H9 (cell line): Measurements from ENCODE around the gene PRTFDC1. TPM values are rescaled to one million over a fixed set of nuclear protein-coding genes. Genes with fewer than 3 reads are reported as not detected.

Source experiments
- DNase-seq: peaks from one replicate; pipeline ENCODE4 v3.0.0-alpha.2; 2017
- H2AFZ ChIP-seq: one replicate; pipeline ENCODE4 v1.6.1; 2013; ENCODE audit warnings: mild to moderate bottlenecking, low read length, control low read depth, moderate library complexity
- H2AK5ac ChIP-seq: 2 replicates; pipeline ENCODE4 v1.6.1; 2013; ENCODE audit warnings: low read length, control low read depth, mixed read lengths; ENCODE audit not compliant: insufficient read length
- H2BK120ac ChIP-seq: one replicate; pipeline ENCODE4 v1.6.1; 2013; ENCODE audit warnings: low read depth, mild to moderate bottlenecking, low read length, control low read depth, inconsistent platforms; ENCODE audit not compliant: poor library complexity, severe bottlenecking
- H2BK12ac ChIP-seq: 2 replicates; pipeline ENCODE4 v1.6.1; 2013; ENCODE audit warnings: low read length, control low read depth, mixed read lengths, low read depth; ENCODE audit not compliant: insufficient read length
- H2BK15ac ChIP-seq: 2 replicates; pipeline ENCODE4 v1.6.1; 2013; ENCODE audit warnings: low read depth, low read length, control low read depth
- H2BK20ac ChIP-seq: one replicate; pipeline ENCODE4 v1.6.1; 2013; ENCODE audit warnings: low read depth, mild to moderate bottlenecking, low read length, control low read depth, inconsistent platforms; ENCODE audit not compliant: poor library complexity, severe bottlenecking
- H2BK5ac ChIP-seq: 2 replicates; pipeline ENCODE4 v1.6.1; 2013; ENCODE audit warnings: low read length, control low read depth, mixed read lengths; ENCODE audit not compliant: insufficient read length
- H3K14ac ChIP-seq: 2 replicates; pipeline ENCODE4 v1.6.1; 2013; ENCODE audit warnings: low read length, control low read depth; ENCODE audit not compliant: insufficient read depth
- H3K18ac ChIP-seq: 2 replicates; pipeline ENCODE4 v1.6.1; 2013; ENCODE audit warnings: low read depth, mild to moderate bottlenecking, mixed read lengths, low read length, control low read depth; ENCODE audit not compliant: insufficient read length
- H3K23ac ChIP-seq: 2 replicates; pipeline ENCODE4 v1.6.1; 2013; ENCODE audit warnings: low read length, control low read depth, mixed read lengths, low read depth; ENCODE audit not compliant: insufficient read length
- H3K23me2 ChIP-seq: 2 replicates; pipeline ENCODE4 v1.6.1; 2013; ENCODE audit warnings: low read depth, mild to moderate bottlenecking, mixed read lengths, low read length, control low read depth; ENCODE audit not compliant: insufficient read length, poor library complexity, severe bottlenecking
- H3K27ac ChIP-seq: 2 replicates; pipeline ENCODE4 v1.5.1; 2013; ENCODE audit warnings: low read length, control low read depth, mixed read lengths, low read depth; ENCODE audit not compliant: insufficient read length
- H3K27me3 ChIP-seq: 2 replicates; pipeline ENCODE4 v1.6.1; 2013; ENCODE audit warnings: low read length, control low read depth, inconsistent platforms; ENCODE audit not compliant: insufficient read depth
- H3K4ac ChIP-seq: 2 replicates; pipeline ENCODE4 v1.6.1; 2013; ENCODE audit warnings: low read depth, mild to moderate bottlenecking, control low read depth, inconsistent platforms, low read length, moderate library complexity
- H3K4me1 ChIP-seq: 2 replicates; pipeline ENCODE4 v1.6.1; 2013; ENCODE audit warnings: low read length, control low read depth, inconsistent platforms; ENCODE audit not compliant: insufficient read depth
- H3K4me2 ChIP-seq: 2 replicates; pipeline ENCODE4 v1.6.1; 2013; ENCODE audit warnings: low read length, control low read depth, mixed read lengths; ENCODE audit not compliant: insufficient read length, insufficient read depth
- H3K56ac ChIP-seq: 2 replicates; pipeline ENCODE4 v1.6.1; 2013; ENCODE audit warnings: low read depth, mild to moderate bottlenecking, mixed read lengths, low read length, control low read depth; ENCODE audit not compliant: insufficient read length
- H3K79me1 ChIP-seq: 2 replicates; pipeline ENCODE4 v1.6.1; 2013; ENCODE audit warnings: low read depth, mild to moderate bottlenecking, moderate library complexity, low read length, control low read depth, inconsistent platforms; ENCODE audit not compliant: insufficient read depth, poor library complexity, severe bottlenecking
- H3K79me2 ChIP-seq: 2 replicates; pipeline ENCODE4 v1.6.1; 2013; ENCODE audit warnings: low read length, control low read depth, inconsistent platforms; ENCODE audit not compliant: insufficient read depth
- H3K9ac ChIP-seq: 2 replicates; pipeline ENCODE4 v1.6.1; 2013; ENCODE audit warnings: low read length, control low read depth, mixed read lengths; ENCODE audit not compliant: insufficient read length; ENCODE audit errors: extremely low read depth
- H3K9me3 ChIP-seq: one replicate; pipeline ENCODE4 v1.6.1; 2013; ENCODE audit warnings: low read depth, low read length, inconsistent platforms; ENCODE audit not compliant: control insufficient read depth
- H3T11ph ChIP-seq: one replicate; pipeline ENCODE4 v1.6.1; 2013; ENCODE audit warnings: mild to moderate bottlenecking, low read length, control low read depth, inconsistent platforms
- H4K20me1 ChIP-seq: one replicate; pipeline ENCODE4 v1.6.1; 2013; ENCODE audit not compliant: control insufficient read depth, insufficient read length, insufficient read depth
- H4K5ac ChIP-seq: 2 replicates; pipeline ENCODE4 v1.6.1; 2013; ENCODE audit warnings: low read depth, mild to moderate bottlenecking, mixed read lengths, low read length, control low read depth; ENCODE audit not compliant: insufficient read length
- H4K8ac ChIP-seq: replicated peaks from 2 replicates; pipeline ENCODE4 v1.6.1; 2013; ENCODE audit warnings: low read length, control low read depth, mixed read lengths, low read depth; ENCODE audit not compliant: insufficient read length
- H4K91ac ChIP-seq: 2 replicates; pipeline ENCODE4 v1.6.1; 2013; ENCODE audit warnings: low read depth, mild to moderate bottlenecking, moderate library complexity, mixed read lengths, low read length, control low read depth; ENCODE audit not compliant: insufficient read length
- H3K27ac Mint-ChIP-seq, 3 experiments: 2 replicates in 2 of 3; 3 replicates in 1 of 3; pipeline ENCODE4 v1.8.0; 2020 to 2021; ENCODE audit warnings: mixed read lengths in 3 of 3, mild to moderate bottlenecking in 1 of 3, moderate library complexity in 1 of 3
- H3K27me3 Mint-ChIP-seq: 2 replicates; pipeline ENCODE4 v1.8.0; 2021; ENCODE audit warnings: low read depth, mild to moderate bottlenecking, moderate library complexity, mixed read lengths
- H3K36me3 Mint-ChIP-seq, 3 experiments: 2 replicates in 2 of 3; 3 replicates in 1 of 3; pipeline ENCODE4 v1.8.0; 2020 to 2021; ENCODE audit warnings: low read depth in 3 of 3, mixed read lengths in 3 of 3; ENCODE audit not compliant: insufficient read depth in 1 of 3
- H3K4me1 Mint-ChIP-seq, 2 experiments: 2 replicates each; pipeline ENCODE4 v1.8.0; 2020; ENCODE audit warnings: mixed read lengths in 2 of 2
- H3K4me3 Mint-ChIP-seq, 2 experiments: 2 replicates in 1 of 2; 3 replicates in 1 of 2; pipeline ENCODE4 v1.8.0; 2020 to 2021; ENCODE audit warnings: mild to moderate bottlenecking in 2 of 2, mixed read lengths in 2 of 2, moderate library complexity in 1 of 2
- H3K9me3 Mint-ChIP-seq, 2 experiments: 2 replicates in 1 of 2; 3 replicates in 1 of 2; pipeline ENCODE4 v1.8.0; 2020; ENCODE audit warnings: mild to moderate bottlenecking in 2 of 2, mixed read lengths in 2 of 2, moderate library complexity in 1 of 2
- WGBS: extraction: QIAGEN DNeasy Blood & Tissue Kit; methylation state at CpG from one replicate; pipeline ENCODE4 v1.1.7; 2013; ENCODE audit warnings: missing lambda C conversion rate, low lambda C conversion rate, mixed read lengths; ENCODE audit not compliant: insufficient read length; ENCODE audit errors: extremely low coverage; 5-methylcytosine and 5-hydroxymethylcytosine counted together
- total RNA-seq: library from RNA; stranded (reverse); gene quantifications from 2 replicates; pipeline ENCODE4 v1.2.1, GENCODE V29; 2021
- TF ChIP-seq, protein P1 (sequence below): fragments of 200-600 bp; sonication (generic); conservative IDR thresholded peaks from 3 replicates; pipeline ENCODE4 v1.8.0; 2021; ENCODE audit warnings: antibody characterized with exemption, mild to moderate bottlenecking

Gene PRTFDC1
- total RNA-seq, 1 experiment from 2014 or later = 7.5 TPM

DNA sequence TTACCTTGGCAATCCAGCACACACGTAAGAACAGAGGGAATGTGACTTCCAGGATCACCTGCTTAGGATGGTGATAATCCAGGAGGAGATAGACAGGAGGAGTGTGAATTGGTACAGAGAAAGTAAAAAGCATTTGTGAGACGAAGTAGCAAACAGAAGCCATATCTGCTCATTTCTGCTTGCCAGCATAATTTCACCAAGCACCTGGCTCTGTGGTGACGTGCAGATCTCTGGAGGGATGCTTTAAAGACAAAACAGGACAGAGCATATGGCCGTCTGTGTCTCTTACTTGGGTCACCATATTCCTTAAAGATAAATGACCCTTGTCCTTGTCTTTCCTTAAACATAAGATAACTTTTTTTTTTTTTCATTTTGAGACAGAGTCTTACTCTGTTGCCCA lies 138.6 kb downstream of the PRTFDC1 start:
- no peaks in the 10 kb centered on the region for H4K20me1 ChIP-seq
- H3K4me1 ChIP-seq = no peaks in the 10 kb centered on the region
- H2BK5ac ChIP-seq = no peak overlapping the region
- no CpG with 5 or more reads among the region's 4 CpGs for WGBS
- Mint-ChIP-seq H3K9me3 (peaks cover 0 to 5% of the 10 kb centered on the region in 2 experiments; a peak in 1 of 5 replicates), H3K27me3 (no peaks in the 10 kb centered on the region), H3K4me3 (no peak overlapping the region), H3K4me1 (peaks cover 6 to 8% of the 10 kb centered on the region in 2 experiments), H3K36me3 (no peaks in the 10 kb centered on the region), H3K27ac (no peak overlapping the region)
- H3K27me3 ChIP-seq = no peaks in the 10 kb centered on the region
- no peak overlapping the region for H2BK15ac ChIP-seq
- H3K9ac ChIP-seq = no peak overlapping the region
- no peak overlapping the region for H3T11ph ChIP-seq
- no peak overlapping the region for H4K91ac ChIP-seq
- H2BK12ac ChIP-seq = no peak overlapping the region
- DNase-seq = no peak
- no peak overlapping the region for H3K4me2 ChIP-seq
- no peak overlapping the region for H4K5ac ChIP-seq
- H3K14ac ChIP-seq = no peak overlapping the region
- no peak overlapping the region for H3K56ac ChIP-seq
- H3K18ac ChIP-seq = no peak overlapping the region
- H2BK120ac ChIP-seq = no peak overlapping the region
- no peak overlapping the region for H2AK5ac ChIP-seq
- H3K9me3 ChIP-seq = no peaks in the 10 kb centered on the region
- H3K27ac ChIP-seq = no peak overlapping the region
- H3K4ac ChIP-seq = no peak overlapping the region
- H3K79me2 ChIP-seq = no peaks in the 10 kb centered on the region
- H3K79me1 ChIP-seq = no peaks in the 10 kb centered on the region
- no peak overlapping the region for H2AFZ ChIP-seq
- TF ChIP-seq, protein P1, sequence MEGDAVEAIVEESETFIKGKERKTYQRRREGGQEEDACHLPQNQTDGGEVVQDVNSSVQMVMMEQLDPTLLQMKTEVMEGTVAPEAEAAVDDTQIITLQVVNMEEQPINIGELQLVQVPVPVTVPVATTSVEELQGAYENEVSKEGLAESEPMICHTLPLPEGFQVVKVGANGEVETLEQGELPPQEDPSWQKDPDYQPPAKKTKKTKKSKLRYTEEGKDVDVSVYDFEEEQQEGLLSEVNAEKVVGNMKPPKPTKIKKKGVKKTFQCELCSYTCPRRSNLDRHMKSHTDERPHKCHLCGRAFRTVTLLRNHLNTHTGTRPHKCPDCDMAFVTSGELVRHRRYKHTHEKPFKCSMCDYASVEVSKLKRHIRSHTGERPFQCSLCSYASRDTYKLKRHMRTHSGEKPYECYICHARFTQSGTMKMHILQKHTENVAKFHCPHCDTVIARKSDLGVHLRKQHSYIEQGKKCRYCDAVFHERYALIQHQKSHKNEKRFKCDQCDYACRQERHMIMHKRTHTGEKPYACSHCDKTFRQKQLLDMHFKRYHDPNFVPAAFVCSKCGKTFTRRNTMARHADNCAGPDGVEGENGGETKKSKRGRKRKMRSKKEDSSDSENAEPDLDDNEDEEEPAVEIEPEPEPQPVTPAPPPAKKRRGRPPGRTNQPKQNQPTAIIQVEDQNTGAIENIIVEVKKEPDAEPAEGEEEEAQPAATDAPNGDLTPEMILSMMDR = no peak
- H4K8ac ChIP-seq = no peak overlapping the region
- no peak overlapping the region for H2BK20ac ChIP-seq
- H3K23me2 ChIP-seq = no peaks in the 10 kb centered on the region
- no peak overlapping the region for H3K23ac ChIP-seq
